ENCODE results near the gene NOTCH1.

NOTCH1 gene

GRCh38 chr9:136514022-136514714, 31.7 kb downstream of the NOTCH1 start:
- Histone ChIP-seq H3K4me2 (ENCODE audit: low read length) (no peak overlapping the region), H3K27me3 (ENCODE audit: control insufficient read depth, insufficient read depth, low read length) (no peaks in the 10 kb centered on the region), H3K36me3 (ENCODE audit: insufficient read depth, low read length) (peaks cover 20% of the 10 kb centered on the region), H3K4me1 (ENCODE audit: control insufficient read depth, insufficient read depth, low read length) (no peaks in the 10 kb centered on the region), H3K4me3 (ENCODE audit: low read length) (no peak overlapping the region), H3K9me3 (replicated peaks; ENCODE audit: low read length) (no peaks in the 10 kb centered on the region), H3K9ac (ENCODE audit: low read depth, low read length) (no peak overlapping the region)

DNA sequence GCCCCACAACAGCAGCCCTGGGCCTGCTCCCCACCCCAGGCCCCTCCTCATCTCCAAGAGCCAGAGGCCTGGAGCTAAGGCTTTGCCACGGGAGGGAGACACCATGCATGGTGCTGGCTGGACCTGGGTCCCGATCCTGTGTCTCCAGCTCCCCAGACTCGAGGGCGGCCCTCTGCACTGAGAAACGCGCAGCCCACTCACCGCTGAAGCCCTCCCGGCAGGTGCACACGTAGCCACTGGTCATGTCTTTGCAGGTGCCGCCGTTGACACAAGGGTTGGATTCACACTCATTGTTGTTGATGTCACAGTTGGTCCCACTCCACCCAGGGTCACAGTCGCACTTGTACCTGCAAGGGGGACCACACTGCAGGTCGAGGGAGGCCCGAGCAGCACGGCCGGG, 32.7 kb downstream of the NOTCH1 start:
- no peak overlapping the region for H3K4me3 ChIP-seq (ENCODE audit: low read length)
- no peaks in the 10 kb centered on the region for H3K4me1 ChIP-seq (ENCODE audit: control insufficient read depth, insufficient read depth, low read length)
- no peaks in the 10 kb centered on the region for H3K9me3 ChIP-seq (replicated peaks; ENCODE audit: low read length)
- peaks cover 16% of the 10 kb centered on the region for H3K36me3 ChIP-seq (ENCODE audit: insufficient read depth, low read length)
- H3K9ac ChIP-seq (ENCODE audit: low read depth, low read length): no peak overlapping the region
- no peak overlapping the region for H3K4me2 ChIP-seq (ENCODE audit: low read length)
- no peaks in the 10 kb centered on the region for H3K27me3 ChIP-seq (ENCODE audit: control insufficient read depth, insufficient read depth, low read length)

- H3K27me3 ChIP-seq (ENCODE audit: control insufficient read depth, insufficient read depth, low read length): no peaks in the 10 kb centered on the region
- peaks cover 16% of the 10 kb centered on the region for H3K36me3 ChIP-seq (ENCODE audit: insufficient read depth, low read length)
- no peaks in the 10 kb centered on the region for H3K9me3 ChIP-seq (replicated peaks; ENCODE audit: low read length)
- no peak overlapping the region for H3K4me3 ChIP-seq (ENCODE audit: low read length)
- H3K4me1 ChIP-seq (ENCODE audit: control insufficient read depth, insufficient read depth, low read length): no peaks in the 10 kb centered on the region
- H3K4me2 ChIP-seq (ENCODE audit: low read length): no peak overlapping the region
- no peak overlapping the region for H3K9ac ChIP-seq (ENCODE audit: low read depth, low read length)
Observed at GRCh38 chr9:136512651-136513071, 33.2 kb downstream of the NOTCH1 start.

DNA sequence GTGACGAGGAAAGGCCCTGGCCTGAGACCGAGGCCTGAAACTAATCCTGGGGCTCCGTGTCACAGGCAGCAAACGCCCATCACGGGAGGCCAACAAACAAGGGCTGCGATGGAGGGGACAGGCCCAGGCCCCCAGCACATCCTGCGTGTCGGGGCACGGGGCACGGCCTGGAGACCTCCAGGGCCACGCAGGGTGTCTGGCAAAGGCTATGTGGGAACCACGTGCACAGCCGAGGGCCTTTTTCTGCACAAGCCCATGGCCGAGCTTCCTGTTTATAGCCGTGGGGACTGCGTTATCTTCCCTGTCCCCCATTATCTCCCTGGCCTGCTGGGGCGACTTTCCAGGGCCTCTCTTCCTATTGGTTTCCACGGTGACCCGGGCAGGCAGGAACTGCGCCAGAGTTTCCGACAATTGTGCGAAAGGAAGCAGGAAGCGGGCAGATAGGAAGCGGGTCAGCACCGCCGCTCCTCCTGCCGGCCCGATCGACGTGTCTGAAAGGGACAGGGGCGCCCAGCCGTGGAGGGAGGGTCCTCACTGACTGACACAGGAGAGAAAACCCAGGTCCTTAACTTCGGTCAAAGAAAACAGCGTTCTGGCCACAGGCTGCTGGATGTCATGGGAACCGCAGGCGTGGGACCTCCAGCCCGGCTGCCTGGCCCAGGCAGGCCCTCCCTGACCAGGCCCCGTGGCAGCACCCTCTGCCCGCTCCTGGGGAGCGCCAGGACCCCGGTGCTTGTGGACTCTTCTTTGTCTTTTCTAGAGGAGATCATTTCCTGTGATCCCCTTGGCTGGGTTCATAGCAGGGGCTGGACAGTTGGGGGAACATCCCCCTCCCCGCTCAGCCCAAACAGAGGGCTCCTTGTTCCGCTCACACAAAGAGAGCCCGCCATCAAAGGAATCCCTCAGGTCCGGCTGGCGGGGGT, 33.9 kb downstream of the NOTCH1 start:
- H3K9ac ChIP-seq (ENCODE audit: low read depth, low read length): no peak overlapping the region
- no peak overlapping the region for H3K4me3 ChIP-seq (ENCODE audit: low read length)
- no peaks in the 10 kb centered on the region for H3K27me3 ChIP-seq (ENCODE audit: control insufficient read depth, insufficient read depth, low read length)
- no peaks in the 10 kb centered on the region for H3K9me3 ChIP-seq (replicated peaks; ENCODE audit: low read length)
- peaks cover 18% of the 10 kb centered on the region for H3K36me3 ChIP-seq (ENCODE audit: insufficient read depth, low read length)
- no peaks in the 10 kb centered on the region for H3K4me1 ChIP-seq (ENCODE audit: control insufficient read depth, insufficient read depth, low read length)
- H3K4me2 ChIP-seq (ENCODE audit: low read length): no peak overlapping the region

DNA sequence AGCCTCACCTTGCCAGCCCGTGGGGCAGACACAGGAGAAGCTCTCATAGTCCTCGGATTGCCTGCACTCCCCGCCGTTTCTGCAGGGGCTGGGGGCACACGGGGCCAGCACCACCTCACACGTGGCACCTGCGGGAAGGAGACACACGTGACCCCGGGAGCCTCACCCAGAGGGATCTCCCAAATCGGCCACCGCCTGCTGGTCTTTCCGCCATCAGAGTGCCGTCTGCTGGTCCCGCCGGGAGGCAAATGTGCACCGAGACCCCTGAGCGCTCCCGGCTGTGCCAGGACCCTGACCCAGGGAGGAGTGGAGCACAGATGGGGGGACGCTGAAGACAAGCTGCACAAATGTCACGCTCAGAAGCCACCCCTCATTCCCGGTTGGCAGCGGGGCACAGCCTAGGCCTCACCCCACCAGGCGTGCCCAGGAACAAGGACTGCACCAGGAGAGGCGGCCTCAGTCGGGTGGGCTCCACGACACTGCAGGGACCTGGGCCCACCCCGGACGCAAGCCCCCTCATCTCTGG, 34.6 kb downstream of the NOTCH1 start:
- Histone ChIP-seq H3K36me3 (ENCODE audit: insufficient read depth, low read length) (peaks cover 19% of the 10 kb centered on the region), H3K4me1 (ENCODE audit: control insufficient read depth, insufficient read depth, low read length) (no peaks in the 10 kb centered on the region), H3K4me2 (ENCODE audit: low read length) (no peak overlapping the region), H3K9ac (ENCODE audit: low read depth, low read length) (no peak overlapping the region), H3K4me3 (ENCODE audit: low read length) (no peak overlapping the region), H3K9me3 (replicated peaks; ENCODE audit: low read length) (no peaks in the 10 kb centered on the region), H3K27me3 (ENCODE audit: control insufficient read depth, insufficient read depth, low read length) (no peaks in the 10 kb centered on the region)

- H3K4me1 ChIP-seq (ENCODE audit: control insufficient read depth, insufficient read depth, low read length): no peaks in the 10 kb centered on the region
- H3K4me2 ChIP-seq (ENCODE audit: low read length): no peak overlapping the region
- H3K9ac ChIP-seq (ENCODE audit: low read depth, low read length): no peak overlapping the region
- peaks cover 19% of the 10 kb centered on the region for H3K36me3 ChIP-seq (ENCODE audit: insufficient read depth, low read length)
- H3K9me3 ChIP-seq (replicated peaks; ENCODE audit: low read length): no peaks in the 10 kb centered on the region
- H3K4me3 ChIP-seq (ENCODE audit: low read length): no peak overlapping the region
- H3K27me3 ChIP-seq (ENCODE audit: control insufficient read depth, insufficient read depth, low read length): no peaks in the 10 kb centered on the region
Observed at GRCh38 chr9:136510561-136510960, 35.3 kb downstream of the NOTCH1 start.

DNA sequence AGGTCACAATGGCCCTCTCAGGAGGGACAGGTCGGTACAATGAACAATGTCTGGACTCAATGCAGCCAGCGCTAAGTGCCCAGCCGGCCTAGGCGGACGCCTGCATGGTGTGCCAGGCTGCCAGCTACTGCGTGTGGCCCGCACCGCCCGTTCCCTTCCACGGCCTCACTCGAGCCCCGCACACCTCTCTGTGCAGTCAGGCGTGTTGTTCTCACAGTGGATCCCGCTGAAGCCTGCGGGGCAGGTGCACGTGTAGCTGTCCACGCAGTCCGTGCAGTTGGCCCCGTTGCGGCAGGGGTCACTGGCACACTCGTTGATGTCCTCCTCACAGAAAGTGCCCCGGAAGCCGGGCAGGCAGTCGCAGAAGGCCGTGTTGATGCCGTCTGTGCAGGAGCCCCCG, 36.3 kb downstream of the NOTCH1 start:
- Histone ChIP-seq H3K9ac (ENCODE audit: low read depth, low read length) (no peak overlapping the region), H3K27me3 (ENCODE audit: control insufficient read depth, insufficient read depth, low read length) (no peaks in the 10 kb centered on the region), H3K4me3 (ENCODE audit: low read length) (no peak overlapping the region), H3K36me3 (ENCODE audit: insufficient read depth, low read length) (peaks cover 25% of the 10 kb centered on the region), H3K4me1 (ENCODE audit: control insufficient read depth, insufficient read depth, low read length) (no peaks in the 10 kb centered on the region), H3K9me3 (replicated peaks; ENCODE audit: low read length) (no peaks in the 10 kb centered on the region), H3K4me2 (ENCODE audit: low read length) (no peak overlapping the region)

GRCh38 chr9:136508729-136509500, 36.9 kb downstream of the NOTCH1 start:
- H3K9ac ChIP-seq (ENCODE audit: low read depth, low read length): no peak overlapping the region
- H3K36me3 ChIP-seq (ENCODE audit: insufficient read depth, low read length): peaks cover 25% of the 10 kb centered on the region

GRCh38 chr9:136507992-136508375, 37.9 kb downstream of the NOTCH1 start:
- no peaks in the 10 kb centered on the region for H3K9me3 ChIP-seq (replicated peaks; ENCODE audit: low read length)
- no peaks in the 10 kb centered on the region for H3K27me3 ChIP-seq (ENCODE audit: control insufficient read depth, insufficient read depth, low read length)
- H3K4me2 ChIP-seq (ENCODE audit: low read length): no peak overlapping the region
- peaks cover 21% of the 10 kb centered on the region for H3K36me3 ChIP-seq (ENCODE audit: insufficient read depth, low read length)
- H3K9ac ChIP-seq (ENCODE audit: low read depth, low read length): no peak overlapping the region
- no peaks in the 10 kb centered on the region for H3K4me1 ChIP-seq (ENCODE audit: control insufficient read depth, insufficient read depth, low read length)
- H3K4me3 ChIP-seq (ENCODE audit: low read length): no peak overlapping the region

More at GRCh38 chr9:136508729-136509500, 36.9 kb downstream of the NOTCH1 start:
- Histone ChIP-seq H3K4me1 (ENCODE audit: control insufficient read depth, insufficient read depth, low read length) (no peaks in the 10 kb centered on the region), H3K9me3 (replicated peaks; ENCODE audit: low read length) (no peaks in the 10 kb centered on the region), H3K4me3 (ENCODE audit: low read length) (no peak overlapping the region), H3K27me3 (ENCODE audit: control insufficient read depth, insufficient read depth, low read length) (no peaks in the 10 kb centered on the region), H3K4me2 (ENCODE audit: low read length) (no peak overlapping the region)

DNA sequence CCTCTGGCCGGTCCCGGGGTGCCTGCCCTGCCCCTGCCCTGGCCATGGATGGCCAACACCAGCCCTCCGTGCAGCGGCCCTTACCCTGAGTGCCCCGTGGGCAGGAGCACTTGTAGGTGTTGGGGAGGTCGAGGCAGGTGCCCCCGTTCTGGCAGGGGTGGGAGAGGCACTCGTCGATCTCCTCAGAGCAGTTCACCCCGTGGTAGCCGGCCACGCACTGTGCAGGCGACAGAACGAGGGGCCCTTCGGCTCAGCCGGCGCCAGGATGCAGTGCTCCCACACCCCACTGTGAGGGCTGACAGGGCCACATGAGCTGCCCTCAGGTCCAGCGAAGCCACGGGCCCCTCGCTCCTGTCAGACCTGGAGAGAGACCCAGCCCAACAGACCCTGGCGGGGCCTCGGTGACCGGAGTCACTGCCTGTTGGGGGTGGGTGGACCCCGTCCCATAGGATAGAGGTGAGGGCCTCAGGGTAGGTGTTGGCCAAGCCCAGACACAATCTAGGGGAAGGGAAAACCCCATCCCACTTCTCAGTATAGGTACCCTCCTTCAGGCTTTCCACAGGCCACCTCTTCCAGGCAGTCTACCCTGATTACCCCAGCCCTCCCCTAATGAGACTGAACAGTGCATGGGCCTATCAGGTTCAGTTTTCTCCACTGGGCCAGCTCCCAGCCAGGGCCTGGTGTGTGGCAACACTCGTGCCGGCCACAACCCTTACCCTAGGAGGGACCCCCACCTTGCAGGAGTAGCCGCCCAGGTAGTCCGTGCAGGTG, 38.4 kb downstream of the NOTCH1 start:
- H3K4me2 ChIP-seq (ENCODE audit: low read length): no peak overlapping the region
- peaks cover 19% of the 10 kb centered on the region for H3K36me3 ChIP-seq (ENCODE audit: insufficient read depth, low read length)
- no peaks in the 10 kb centered on the region for H3K27me3 ChIP-seq (ENCODE audit: control insufficient read depth, insufficient read depth, low read length)
- no peak overlapping the region for H3K9ac ChIP-seq (ENCODE audit: low read depth, low read length)
- no peak overlapping the region for H3K4me3 ChIP-seq (ENCODE audit: low read length)
- H3K4me1 ChIP-seq (ENCODE audit: control insufficient read depth, insufficient read depth, low read length): no peaks in the 10 kb centered on the region
- H3K9me3 ChIP-seq (replicated peaks; ENCODE audit: low read length): no peaks in the 10 kb centered on the region
